GM23338 (cell line): ENCODE data around the gene IL1A. TPM values are rescaled to one million over a fixed set of nuclear protein-coding genes. Genes with fewer than 3 reads are reported as not detected.

Experiments used
- ATAC-seq: fragments of 200-7000 bp; cut with Tn5 transposase; 3 replicates; pipeline ENCODE4 v1.9.1; 2020
- DNase-seq: peaks from one replicate; pipeline ENCODE4 v3.0.0-alpha.2; 2015; ENCODE audit warnings: low spot score
- H2AFZ ChIP-seq: fragments of 200-600 bp; sonication (generic); 2 replicates; pipeline ENCODE4 v1.8.0; 2016; ENCODE audit warnings: antibody characterized with exemption, mild to moderate bottlenecking, moderate library complexity
- H3F3A ChIP-seq: fragments of 200-600 bp; sonication (generic); replicated peaks from 2 replicates; pipeline ENCODE4 v1.8.0; 2017; ENCODE audit warnings: antibody characterized with exemption, mixed run types, low read depth
- H3K27ac ChIP-seq: fragments of 200-600 bp; sonication (generic); 2 replicates; pipeline ENCODE4 v1.6.1; 2016; ENCODE audit warnings: low read depth
- H3K27me3 ChIP-seq: fragments of 200-600 bp; sonication (generic); 2 replicates; pipeline ENCODE4 v1.8.0; 2016; ENCODE audit warnings: mild to moderate bottlenecking, mixed run types, moderate library complexity; ENCODE audit not compliant: insufficient read depth
- H3K36me3 ChIP-seq: fragments of 200-600 bp; sonication (generic); 2 replicates; pipeline ENCODE4 v1.8.0; 2016; ENCODE audit warnings: mild to moderate bottlenecking; ENCODE audit not compliant: insufficient read depth
- H3K4me1 ChIP-seq: fragments of 200-600 bp; sonication (generic); 2 replicates; pipeline ENCODE4 v1.8.0; 2016; ENCODE audit warnings: mild to moderate bottlenecking, moderate library complexity; ENCODE audit not compliant: insufficient read depth
- H3K4me2 ChIP-seq: fragments of 200-600 bp; sonication (generic); 2 replicates; pipeline ENCODE4 v1.7.1; 2017; ENCODE audit warnings: mixed run types
- H3K4me3 ChIP-seq: fragments of 200-600 bp; sonication (generic); 2 replicates; pipeline ENCODE4 v1.6.1; 2016; ENCODE audit warnings: mixed run types
- H3K79me2 ChIP-seq: fragments of 200-600 bp; sonication (generic); replicated peaks from 2 replicates; pipeline ENCODE4 v1.8.0; 2017; ENCODE audit warnings: mild to moderate bottlenecking; ENCODE audit not compliant: insufficient read depth
- H3K9me2 ChIP-seq: fragments of 200-600 bp; sonication (generic); 2 replicates; pipeline ENCODE4 v1.8.0; 2017; ENCODE audit not compliant: insufficient read depth
- H4K20me1 ChIP-seq: fragments of 200-600 bp; sonication (generic); replicated peaks from 2 replicates; pipeline ENCODE4 v1.8.0; 2017; ENCODE audit warnings: mild to moderate bottlenecking; ENCODE audit not compliant: insufficient read depth
- H3K27ac Mint-ChIP-seq: 2 replicates; pipeline ENCODE4 v1.8.0; 2020; ENCODE audit warnings: inconsistent platforms, mild to moderate bottlenecking, moderate library complexity, mixed read lengths
- H3K27me3 Mint-ChIP-seq: 3 replicates; pipeline ENCODE4 v1.8.0; 2022; ENCODE audit warnings: low read depth, mild to moderate bottlenecking, moderate library complexity, mixed read lengths, inconsistent platforms; ENCODE audit not compliant: insufficient read depth, poor library complexity
- H3K36me3 Mint-ChIP-seq: 3 replicates; pipeline ENCODE4 v1.8.0; 2021; ENCODE audit warnings: low read depth, mild to moderate bottlenecking, inconsistent platforms, moderate library complexity, mixed read lengths
- H3K4me1 Mint-ChIP-seq: 3 replicates; pipeline ENCODE4 v1.8.0; 2020; ENCODE audit warnings: mild to moderate bottlenecking, inconsistent platforms, mixed read lengths
- H3K4me3 Mint-ChIP-seq: 3 replicates; pipeline ENCODE4 v1.8.0; 2021; ENCODE audit warnings: moderate library complexity, mild to moderate bottlenecking, inconsistent platforms, mixed read lengths
- H3K9me3 Mint-ChIP-seq: 3 replicates; pipeline ENCODE4 v1.8.0; 2020; ENCODE audit warnings: moderate library complexity, mild to moderate bottlenecking, inconsistent platforms, mixed read lengths
- JUNB ChIP-seq: IDR thresholded peaks from one replicate; pipeline ENCODE4 v1.6.1; 2016; ENCODE audit warnings: antibody characterized with exemption; ENCODE audit not compliant: unreplicated experiment
- ZNF331 ChIP-seq: fragments of 250-450 bp; sonication (Bioruptor Pico); IDR thresholded peaks from 2 replicates; pipeline ENCODE4 v1.5.0; 2020; ENCODE audit warnings: low read depth, mild to moderate bottlenecking, moderate library complexity
- polyA plus RNA-seq: library from polyadenylated mRNA; unstranded; fragments of >200 nt; fragmentation: Nextera tagmentation; extraction: Ambion mirVana; gene quantifications from 2 replicates; pipeline ENCODE4 v1.2.1, GENCODE V29; 2016
- total RNA-seq: library from RNA; depleted of rRNA; stranded (reverse); fragments of >200 nt; shearing (Covaris generic); gene quantifications from 2 replicates; pipeline ENCODE4 v1.2.3, GENCODE V29; 2014
- TF ChIP-seq, protein P1 (sequence below), 2 experiments: fragments of 200-600 bp in 1 of 2; sonication (generic) in 1 of 2; conservative IDR thresholded peaks; 2 replicates each; pipeline versions ENCODE4 v1.5.1 to v1.6.1; 2016 to 2017; ENCODE audit warnings: antibody characterized with exemption in 2 of 2, low read depth in 2 of 2, mild to moderate bottlenecking in 2 of 2, moderate library complexity in 1 of 2
- TF ChIP-seq, protein P2 (sequence below): fragments of 250-450 bp; sonication (Bioruptor Pico); IDR thresholded peaks from 2 replicates; pipeline ENCODE4 v1.5.0; 2020; ENCODE audit warnings: mild to moderate bottlenecking, moderate library complexity

Gene IL1A
- total and polyA plus RNA-seq, 2 experiments from 2014 or later, result 0.65 to 0.73 TPM

DNA sequence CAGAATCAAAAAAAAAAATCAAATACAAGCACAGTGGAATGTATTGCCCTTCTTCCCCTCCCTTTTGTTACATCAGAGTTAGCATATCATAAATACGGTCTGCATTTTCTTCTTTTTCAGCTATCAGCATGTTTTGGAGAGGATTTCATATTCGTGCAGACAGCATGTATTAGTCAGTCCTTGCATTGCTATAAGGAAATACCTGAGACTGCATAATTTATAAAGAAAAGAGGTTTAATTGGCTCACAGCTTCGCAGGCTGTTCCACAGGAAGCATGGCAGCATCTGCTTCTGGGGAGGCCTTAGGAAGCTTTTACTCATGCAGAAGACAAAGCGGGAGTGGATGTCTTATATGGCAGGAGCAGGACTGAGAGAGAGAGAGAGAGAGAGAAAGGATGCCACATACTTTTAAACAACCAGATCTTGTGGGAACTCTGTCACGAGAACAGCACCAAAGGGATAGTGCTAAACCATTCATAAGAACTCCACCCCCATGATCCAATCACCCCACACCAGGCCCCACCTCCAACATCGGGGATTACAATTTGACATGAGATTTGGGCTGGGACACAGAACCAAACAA lies 43.4 kb upstream of the IL1A start:
- H2AFZ ChIP-seq, result peak overlapping the region; percentile 16; the same call in 1 of the 2 replicates

More for the DNA sequence above, 43.4 kb upstream of the IL1A start:
- no peaks in the 10 kb centered on the region for H4K20me1 ChIP-seq
- peaks cover 3% of the 10 kb centered on the region; the same call in 1 of the 2 replicates for H3K9me2 ChIP-seq
- H3K4me2 ChIP-seq, result no peak overlapping the region
- Mint-ChIP-seq H3K27me3 (peaks cover 2% of the 10 kb centered on the region), H3K27ac (no peak overlapping the region), H3K9me3 (peaks cover 3% of the 10 kb centered on the region; the same call in 1 of the 3 replicates), H3K4me3 (no peak overlapping the region), H3K36me3 (no peaks in the 10 kb centered on the region; the same call in 2 of the 3 replicates), H3K4me1 (no peaks in the 10 kb centered on the region; the same call in 2 of the 3 replicates)
- no peaks in the 10 kb centered on the region for H3K4me1 ChIP-seq
- DNase-seq (no peak), ATAC-seq (no peak)
- no peaks in the 10 kb centered on the region for H3K79me2 ChIP-seq
- no peaks in the 10 kb centered on the region for H3K27me3 ChIP-seq
- no peak overlapping the region for H3K27ac ChIP-seq
- H3K36me3 ChIP-seq, result no peaks in the 10 kb centered on the region
- no peak overlapping the region for H3K4me3 ChIP-seq
- TF ChIP-seq JUNB, result no peak
- no peak for TF ChIP-seq ZNF331
- TF ChIP-seq, protein P1, sequence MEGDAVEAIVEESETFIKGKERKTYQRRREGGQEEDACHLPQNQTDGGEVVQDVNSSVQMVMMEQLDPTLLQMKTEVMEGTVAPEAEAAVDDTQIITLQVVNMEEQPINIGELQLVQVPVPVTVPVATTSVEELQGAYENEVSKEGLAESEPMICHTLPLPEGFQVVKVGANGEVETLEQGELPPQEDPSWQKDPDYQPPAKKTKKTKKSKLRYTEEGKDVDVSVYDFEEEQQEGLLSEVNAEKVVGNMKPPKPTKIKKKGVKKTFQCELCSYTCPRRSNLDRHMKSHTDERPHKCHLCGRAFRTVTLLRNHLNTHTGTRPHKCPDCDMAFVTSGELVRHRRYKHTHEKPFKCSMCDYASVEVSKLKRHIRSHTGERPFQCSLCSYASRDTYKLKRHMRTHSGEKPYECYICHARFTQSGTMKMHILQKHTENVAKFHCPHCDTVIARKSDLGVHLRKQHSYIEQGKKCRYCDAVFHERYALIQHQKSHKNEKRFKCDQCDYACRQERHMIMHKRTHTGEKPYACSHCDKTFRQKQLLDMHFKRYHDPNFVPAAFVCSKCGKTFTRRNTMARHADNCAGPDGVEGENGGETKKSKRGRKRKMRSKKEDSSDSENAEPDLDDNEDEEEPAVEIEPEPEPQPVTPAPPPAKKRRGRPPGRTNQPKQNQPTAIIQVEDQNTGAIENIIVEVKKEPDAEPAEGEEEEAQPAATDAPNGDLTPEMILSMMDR (conservative IDR thresholded peaks at IDR 0.05; ENCODE audit: low read depth in 2 of 2), result no peak
- TF ChIP-seq, protein P2, sequence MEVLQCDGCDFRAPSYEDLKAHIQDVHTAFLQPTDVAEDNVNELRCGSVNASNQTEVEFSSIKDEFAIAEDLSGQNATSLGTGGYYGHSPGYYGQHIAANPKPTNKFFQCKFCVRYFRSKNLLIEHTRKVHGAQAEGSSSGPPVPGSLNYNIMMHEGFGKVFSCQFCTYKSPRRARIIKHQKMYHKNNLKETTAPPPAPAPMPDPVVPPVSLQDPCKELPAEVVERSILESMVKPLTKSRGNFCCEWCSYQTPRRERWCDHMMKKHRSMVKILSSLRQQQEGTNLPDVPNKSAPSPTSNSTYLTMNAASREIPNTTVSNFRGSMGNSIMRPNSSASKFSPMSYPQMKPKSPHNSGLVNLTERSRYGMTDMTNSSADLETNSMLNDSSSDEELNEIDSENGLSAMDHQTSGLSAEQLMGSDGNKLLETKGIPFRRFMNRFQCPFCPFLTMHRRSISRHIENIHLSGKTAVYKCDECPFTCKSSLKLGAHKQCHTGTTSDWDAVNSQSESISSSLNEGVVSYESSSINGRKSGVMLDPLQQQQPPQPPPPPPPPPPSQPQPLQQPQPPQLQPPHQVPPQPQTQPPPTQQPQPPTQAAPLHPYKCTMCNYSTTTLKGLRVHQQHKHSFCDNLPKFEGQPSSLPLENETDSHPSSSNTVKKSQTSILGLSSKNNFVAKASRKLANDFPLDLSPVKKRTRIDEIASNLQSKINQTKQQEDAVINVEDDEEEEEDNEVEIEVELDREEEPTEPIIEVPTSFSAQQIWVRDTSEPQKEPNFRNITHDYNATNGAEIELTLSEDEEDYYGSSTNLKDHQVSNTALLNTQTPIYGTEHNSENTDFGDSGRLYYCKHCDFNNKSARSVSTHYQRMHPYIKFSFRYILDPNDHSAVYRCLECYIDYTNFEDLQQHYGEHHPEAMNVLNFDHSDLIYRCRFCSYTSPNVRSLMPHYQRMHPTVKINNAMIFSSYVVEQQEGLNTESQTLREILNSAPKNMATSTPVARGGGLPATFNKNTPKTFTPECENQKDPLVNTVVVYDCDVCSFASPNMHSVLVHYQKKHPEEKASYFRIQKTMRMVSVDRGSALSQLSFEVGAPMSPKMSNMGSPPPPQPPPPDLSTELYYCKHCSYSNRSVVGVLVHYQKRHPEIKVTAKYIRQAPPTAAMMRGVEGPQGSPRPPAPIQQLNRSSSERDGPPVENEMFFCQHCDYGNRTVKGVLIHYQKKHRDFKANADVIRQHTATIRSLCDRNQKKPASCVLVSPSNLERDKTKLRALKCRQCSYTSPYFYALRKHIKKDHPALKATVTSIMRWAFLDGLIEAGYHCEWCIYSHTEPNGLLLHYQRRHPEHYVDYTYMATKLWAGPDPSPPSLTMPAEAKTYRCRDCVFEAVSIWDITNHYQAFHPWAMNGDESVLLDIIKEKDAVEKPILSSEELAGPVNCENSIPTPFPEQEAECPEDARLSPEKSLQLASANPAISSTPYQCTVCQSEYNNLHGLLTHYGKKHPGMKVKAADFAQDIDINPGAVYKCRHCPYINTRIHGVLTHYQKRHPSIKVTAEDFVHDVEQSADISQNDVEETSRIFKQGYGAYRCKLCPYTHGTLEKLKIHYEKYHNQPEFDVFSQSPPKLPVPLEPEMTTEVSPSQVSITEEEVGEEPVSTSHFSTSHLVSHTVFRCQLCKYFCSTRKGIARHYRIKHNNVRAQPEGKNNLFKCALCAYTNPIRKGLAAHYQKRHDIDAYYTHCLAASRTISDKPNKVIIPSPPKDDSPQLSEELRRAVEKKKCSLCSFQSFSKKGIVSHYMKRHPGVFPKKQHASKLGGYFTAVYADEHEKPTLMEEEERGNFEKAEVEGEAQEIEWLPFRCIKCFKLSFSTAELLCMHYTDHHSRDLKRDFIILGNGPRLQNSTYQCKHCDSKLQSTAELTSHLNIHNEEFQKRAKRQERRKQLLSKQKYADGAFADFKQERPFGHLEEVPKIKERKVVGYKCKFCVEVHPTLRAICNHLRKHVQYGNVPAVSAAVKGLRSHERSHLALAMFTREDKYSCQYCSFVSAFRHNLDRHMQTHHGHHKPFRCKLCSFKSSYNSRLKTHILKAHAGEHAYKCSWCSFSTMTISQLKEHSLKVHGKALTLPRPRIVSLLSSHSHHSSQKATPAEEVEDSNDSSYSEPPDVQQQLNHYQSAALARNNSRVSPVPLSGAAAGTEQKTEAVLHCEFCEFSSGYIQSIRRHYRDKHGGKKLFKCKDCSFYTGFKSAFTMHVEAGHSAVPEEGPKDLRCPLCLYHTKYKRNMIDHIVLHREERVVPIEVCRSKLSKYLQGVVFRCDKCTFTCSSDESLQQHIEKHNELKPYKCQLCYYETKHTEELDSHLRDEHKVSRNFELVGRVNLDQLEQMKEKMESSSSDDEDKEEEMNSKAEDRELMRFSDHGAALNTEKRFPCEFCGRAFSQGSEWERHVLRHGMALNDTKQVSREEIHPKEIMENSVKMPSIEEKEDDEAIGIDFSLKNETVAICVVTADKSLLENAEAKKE (CRISPR knock-in tag), result no peak
- H3F3A ChIP-seq, result no peaks in the 10 kb centered on the region
